Endothelial cell of umbilical vein (primary cell): Measurements from ENCODE around the gene HGF. TPM values are rescaled to one million over a fixed set of nuclear protein-coding genes. Genes with fewer than 3 reads are reported as not detected.

Experiments used
- BruUV-seq: library from RNA; stranded (reverse); fragments of 400-500 nt; replicated peaks from 2 replicates; lab custom pipeline; 2021; lab: Mats Ljungman, UMichigan
- CTCF ChIA-PET: fragments of 300-600, 350-600 bp; sonication (Branson Sonifier 250); formaldehyde crosslinking; loops from one replicate; lab custom pipeline; 2021; ENCODE audit warnings: antibody characterized with exemption, inconsistent platforms; lab: Charles Lee
- POLR2A ChIA-PET: fragments of 300-600, 350-600 bp; sonication (Branson Sonifier 250); formaldehyde crosslinking; loops from one replicate; lab custom pipeline; 2021; ENCODE audit warnings: antibody characterized with exemption, inconsistent platforms; lab: Charles Lee
- DNase-seq: peaks from one replicate; pipeline ENCODE4 v3.0.0-alpha.2; 2011; ENCODE audit warnings: low read depth, low spot score
- FAIRE-seq: peaks from 2 replicates; lab custom pipeline; 2011; peaks lifted over from hg19 to GRCh38; lab: Jason Lieb, UNC
- H2AFZ ChIP-seq: 2 replicates; pipeline ENCODE4 v1.6.0; 2012; ENCODE audit warnings: low read depth, low read length, control low read depth, inconsistent platforms
- H3K27ac ChIP-seq: 2 replicates; pipeline ENCODE4 v1.5.1; 2011; ENCODE audit warnings: low read depth, mild to moderate bottlenecking, control low read depth, low read length, moderate library complexity; ENCODE audit not compliant: insufficient read depth
- H3K27me3 ChIP-seq, 2 experiments: 2 replicates each; pipeline versions ENCODE4 v1.6.0 to v1.6.1; 2011; ENCODE audit warnings: low read length in 2 of 2, mixed read lengths in 1 of 2; ENCODE audit not compliant: control insufficient read depth in 2 of 2, insufficient read depth in 2 of 2
- H3K36me3 ChIP-seq, 2 experiments: 2 replicates in 1 of 2; 3 replicates in 1 of 2; pipeline ENCODE4 v1.5.1; 2011; ENCODE audit warnings: low read length in 2 of 2, mild to moderate bottlenecking in 1 of 2, moderate library complexity in 1 of 2; ENCODE audit not compliant: control insufficient read depth in 2 of 2, insufficient read depth in 2 of 2; ENCODE audit errors: extremely low read depth in 1 of 2
- H3K4me1 ChIP-seq: 3 replicates; pipeline ENCODE4 v1.5.1; 2011; ENCODE audit warnings: mild to moderate bottlenecking, low read length; ENCODE audit not compliant: control insufficient read depth, insufficient read depth; ENCODE audit errors: extremely low read depth
- H3K4me2 ChIP-seq: 2 replicates; pipeline ENCODE4 v1.6.1; 2011; ENCODE audit warnings: low read length, control low read depth, mixed read lengths; ENCODE audit not compliant: insufficient read depth
- H3K4me3 ChIP-seq, 3 experiments: fragments of 200-600 bp in 1 of 3; sonication (generic), shearing (Covaris generic) in 1 of 3; replicated peaks in 1 of 3; 2 replicates each; pipeline ENCODE4 v1.5.1; 2011 to 2016; ENCODE audit warnings: control low read depth in 3 of 3, low read length in 3 of 3, mild to moderate bottlenecking in 2 of 3, inconsistent platforms in 1 of 3, low read depth in 1 of 3, moderate library complexity in 1 of 3; ENCODE audit not compliant: insufficient read depth in 1 of 3
- H3K79me2 ChIP-seq: 2 replicates; pipeline ENCODE4 v1.6.0; 2012; ENCODE audit warnings: low read length, inconsistent platforms; ENCODE audit not compliant: control insufficient read depth, insufficient read depth
- H3K9ac ChIP-seq: replicated peaks from 2 replicates; pipeline ENCODE3; 2011; ENCODE audit warnings: low read length, control low read depth; ENCODE audit not compliant: insufficient read depth; ENCODE audit errors: extremely low read depth
- H3K9me1 ChIP-seq: replicated peaks from 3 replicates; pipeline ENCODE4 v1.6.0; 2011; ENCODE audit warnings: mild to moderate bottlenecking, low read length; ENCODE audit not compliant: control insufficient read depth, insufficient read depth; ENCODE audit errors: extremely low read depth
- H3K9me3 ChIP-seq: replicated peaks from 2 replicates; pipeline ENCODE4 v1.5.1; 2012; ENCODE audit warnings: low read length, inconsistent platforms; ENCODE audit not compliant: control insufficient read depth, insufficient read depth
- H4K20me1 ChIP-seq: replicated peaks from 2 replicates; pipeline ENCODE3; 2011; ENCODE audit warnings: mild to moderate bottlenecking, low read length; ENCODE audit not compliant: control insufficient read depth, insufficient read depth; ENCODE audit errors: extremely low read depth
- CTCF ChIP-seq, 2 donors: IDR thresholded peaks; 1 replicate in 1 of 2; 2 replicates in 1 of 2; pipeline ENCODE4 v1.5.1; 2011; ENCODE audit warnings: low read length in 2 of 2, mild to moderate bottlenecking in 2 of 2, moderate library complexity in 2 of 2, control low read depth in 1 of 2, inconsistent platforms in 1 of 2, low read depth in 1 of 2; ENCODE audit not compliant: insufficient read depth in 1 of 2; ENCODE audit errors: extremely low read depth in 1 of 2
- EZH2 ChIP-seq: IDR thresholded peaks from 2 replicates; pipeline ENCODE4 v1.6.1; 2012; ENCODE audit warnings: borderline replicate concordance, low read depth, mild to moderate bottlenecking, moderate library complexity, low read length, inconsistent platforms; ENCODE audit not compliant: severe bottlenecking
- FOS ChIP-seq: IDR thresholded peaks from 2 replicates; pipeline ENCODE4 v1.6.1; 2011; ENCODE audit warnings: mild to moderate bottlenecking, low read length, moderate library complexity, borderline replicate concordance; ENCODE audit not compliant: insufficient read depth
- GATA2 ChIP-seq: IDR thresholded peaks from 2 replicates; pipeline ENCODE4 v1.7.0; 2011; ENCODE audit warnings: low read depth, mild to moderate bottlenecking, moderate library complexity, mixed read lengths, low read length; ENCODE audit not compliant: insufficient read length, insufficient read depth
- JUN ChIP-seq: IDR thresholded peaks from 2 replicates; pipeline ENCODE4 v1.6.1; 2011; ENCODE audit warnings: borderline replicate concordance, low read depth; ENCODE audit not compliant: insufficient read length, insufficient read depth
- MYC ChIP-seq: IDR thresholded peaks from one replicate; pipeline ENCODE4 v1.6.1; 2011; ENCODE audit warnings: mild to moderate bottlenecking, low read depth, low read length
- POLR2A ChIP-seq: IDR thresholded peaks from 2 replicates; pipeline ENCODE4 v1.6.1; 2012; ENCODE audit warnings: low read depth, mild to moderate bottlenecking, control low read depth, low read length
- POLR2AphosphoS5 ChIP-seq: IDR thresholded peaks from 2 replicates; pipeline ENCODE4 v1.6.1; 2012; ENCODE audit warnings: low read depth, mild to moderate bottlenecking, control low read depth, low read length, moderate library complexity; ENCODE audit not compliant: insufficient read depth
- dilution Hi-C: fragments of 300-500 bp; cut with MboI; formaldehyde crosslinking; loops from one replicate; pipeline ENCODE4 v1.15.0; 2019; ENCODE audit warnings: low sequenced_read_pairs; ENCODE audit not compliant: extremely low pct_ligation_motif_present
- intact Hi-C: fragments of 100-400 bp; cut with micrococcal nuclease; formaldehyde crosslinking; loops from one replicate; pipeline ENCODE4 v1.10.0; 2022
- polyA plus RNA-seq, 4 experiments: library from polyadenylated mRNA; depleted of rRNA in 3 of 4; stranded (reverse) in 3 of 4; unstranded in 1 of 4; fragments of >200 nt; gene quantifications; 2 replicates each; pipeline versions ENCODE4 v1.2.1 to v1.2.3, GENCODE V29; 2011 to 2012; ENCODE audit warnings: missing spikeins in 1 of 4
- total RNA-seq: library from RNA; stranded (reverse); gene quantifications from 2 replicates; pipeline ENCODE4 v1.2.3, GENCODE V29; 2021
- TF ChIP-seq, protein P1 (sequence below): IDR thresholded peaks from 2 replicates; pipeline ENCODE4 v1.6.1; 2011; ENCODE audit not compliant: insufficient read depth, insufficient read length

HGF gene
- total and polyA plus RNA-seq, 2 donors (not counting 3 experiments of a cell fraction or from before 2014, with no cell fraction given): 0.15 to 0.18 TPM

- no peak overlapping the region for H3K4me3 ChIP-seq
- no peak overlapping the region for H2AFZ ChIP-seq
- no peaks in the 10 kb centered on the region for H3K79me2 ChIP-seq
- dilution Hi-C loops (no loop called here), intact Hi-C loops (no loop called here)
- H3K9me1 ChIP-seq: no peaks in the 10 kb centered on the region
- H3K36me3 ChIP-seq: no peaks in the 10 kb centered on the region
- no peak for DNase-seq
- H3K9ac ChIP-seq: no peak overlapping the region
- no peak overlapping the region for H3K27ac ChIP-seq
- H3K9me3 ChIP-seq: no peaks in the 10 kb centered on the region
- H4K20me1 ChIP-seq: no peaks in the 10 kb centered on the region
- no peak overlapping the region for H3K4me2 ChIP-seq
- no peaks in the 10 kb centered on the region for H3K27me3 ChIP-seq
- ChIA-PET POLR2A (no interaction called here), CTCF (no interaction called here)
- no peaks in the 10 kb centered on the region for H3K4me1 ChIP-seq
- no peak for FAIRE-seq
- TF ChIP-seq GATA2: no peak
- no peak for TF ChIP-seq MYC
- no peak for TF ChIP-seq CTCF (IDR thresholded peaks at IDR 0.05; ENCODE audit: extremely low read depth in 1 of 2, insufficient read depth in 1 of 2, low read depth in 1 of 2, low read length in 2 of 2)
- no peak for TF ChIP-seq POLR2AphosphoS5
- no peak for TF ChIP-seq JUN
- no peak for TF ChIP-seq FOS
- no peak for TF ChIP-seq EZH2
- TF ChIP-seq, protein P1, sequence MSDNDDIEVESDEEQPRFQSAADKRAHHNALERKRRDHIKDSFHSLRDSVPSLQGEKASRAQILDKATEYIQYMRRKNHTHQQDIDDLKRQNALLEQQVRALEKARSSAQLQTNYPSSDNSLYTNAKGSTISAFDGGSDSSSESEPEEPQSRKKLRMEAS: no peak
- TF ChIP-seq POLR2A: no peak
- no TSS peak for BruUV-seq
Measured at GRCh38 chr7:81811956-81812865, 42.4 kb upstream of the HGF start.
